GM18868 (cell line): ENCODE data around the gene LRRC23.
"Not testable (repeated sequence)": the region's sequence is repeated elsewhere in the genome, so short reads cannot be mapped to it uniquely, and the experiment has no call there.

Experiments used
- ATAC-seq: cut with Tn5 transposase; IDR thresholded peaks from one replicate; pipeline ENCODE4 v1.9.1; 2021; ENCODE audit warnings: mild to moderate bottlenecking, moderate library complexity; ENCODE audit not compliant: unreplicated experiment

LRRC23 gene

GRCh38 chr12:6872073-6873048, 32.3 kb upstream of the LRRC23 start:
- ATAC-seq, result peak; percentile 31

- peak; percentile 80 for ATAC-seq
These were observed 31.3 kb upstream of the LRRC23 start, which contains the start of gene SPSB2 for GRCh38 chr12:6873094-6874014. Gene SPSB2, minus strand, starts transcription at chr12:6873303. Its CDS starts 402 bp downstream, at chr12:6872901.

GRCh38 chr12:6874015-6874368, 30.6 kb upstream of the LRRC23 start:
- not testable (repeated sequence) for ATAC-seq

GRCh38 chr12:6879824-6880223, 24.8 kb upstream of the LRRC23 start:
- ATAC-seq, result not testable (repeated sequence)

- no peak for ATAC-seq
These were observed 21.4 kb upstream of the LRRC23 start for GRCh38 chr12:6883252-6883651.

GRCh38 chr12:6883683-6884082, 20.9 kb upstream of the LRRC23 start:
- no peak for ATAC-seq

- ATAC-seq, result no peak
These were observed 20.1 kb upstream of the LRRC23 start for GRCh38 chr12:6884539-6884938.

- ATAC-seq, result not testable (repeated sequence)
These were observed 18.2 kb upstream of the LRRC23 start for GRCh38 chr12:6886206-6886999.

- no peak for ATAC-seq
These were observed 17.2 kb upstream of the LRRC23 start for GRCh38 chr12:6887460-6887859.

- no peak for ATAC-seq
These were observed 16.3 kb upstream of the LRRC23 start for GRCh38 chr12:6888360-6888759.

- ATAC-seq, result not testable (repeated sequence)
These were observed 15.8 kb upstream of the LRRC23 start for GRCh38 chr12:6888794-6889193.

- not testable (repeated sequence) for ATAC-seq
These were observed 14.6 kb upstream of the LRRC23 start for GRCh38 chr12:6889775-6890573.

GRCh38 chr12:6890789-6891645, 13.6 kb upstream of the LRRC23 start:
- peak; percentile 95 for ATAC-seq

- no peak for ATAC-seq
These were observed 13.0 kb upstream of the LRRC23 start for GRCh38 chr12:6891646-6892001.

GRCh38 chr12:6892683-6893082, 11.9 kb upstream of the LRRC23 start:
- not testable (repeated sequence) for ATAC-seq

- no peak for ATAC-seq
These were observed 10.3 kb upstream of the LRRC23 start for GRCh38 chr12:6894321-6894720.

- no peak for ATAC-seq
These were observed 7.7 kb upstream of the LRRC23 start for GRCh38 chr12:6896846-6897435.

GRCh38 chr12:6899427-6899826, 5.2 kb upstream of the LRRC23 start:
- ATAC-seq, result no peak
